Natural killer cell (primary cell): Measurements from ENCODE around the gene LPO. TPM values are rescaled to one million over a fixed set of nuclear protein-coding genes. Genes with fewer than 3 reads are reported as not detected.

ENCODE experiments used
- ATAC-seq, 3 donors: fragments of 150-1000 bp in 2 of 3; fragments of 200-7000 bp in 1 of 3; cut with Tn5 transposase; 1 replicate in 1 of 3; 2 replicates in 2 of 3; pipeline ENCODE4 v1.10.0; 2021; ENCODE audit warnings: mild to moderate bottlenecking in 2 of 3, moderate library complexity in 2 of 3
- DNase-seq, 2 donors: peaks; one replicate each; pipeline versions ENCODE4 v3.0.0 to v3.0.0-alpha.2; 2013 to 2021; ENCODE audit warnings: mixed read lengths in 1 of 2
- H3K27ac ChIP-seq: one replicate; pipeline ENCODE4 v1.5.1; 2013; ENCODE audit warnings: mild to moderate bottlenecking, low read length
- H3K27me3 ChIP-seq: one replicate; pipeline ENCODE4 v1.6.1; 2013; ENCODE audit warnings: low read length; ENCODE audit not compliant: control insufficient read depth, insufficient read depth
- H3K36me3 ChIP-seq: one replicate; pipeline ENCODE4 v1.6.1; 2013; ENCODE audit warnings: low read length; ENCODE audit not compliant: control insufficient read depth, insufficient read depth
- H3K4me1 ChIP-seq: one replicate; pipeline ENCODE4 v1.6.1; 2013; ENCODE audit warnings: low read length; ENCODE audit not compliant: control insufficient read depth, insufficient read depth
- H3K4me3 ChIP-seq: one replicate; pipeline ENCODE4 v1.5.1; 2013; ENCODE audit warnings: low read length
- H3K9me3 ChIP-seq: one replicate; pipeline ENCODE4 v1.6.1; 2013; ENCODE audit warnings: low read length; ENCODE audit not compliant: control insufficient read depth, insufficient read depth
- H3K27ac Mint-ChIP-seq, 2 donors: one replicate each; pipeline ENCODE4 v1.8.0; 2022; ENCODE audit warnings: mild to moderate bottlenecking in 2 of 2, mixed read lengths in 2 of 2, moderate library complexity in 1 of 2
- H3K27me3 Mint-ChIP-seq, 2 donors: one replicate each; pipeline ENCODE4 v1.8.0; 2022; ENCODE audit warnings: low read depth in 2 of 2, mixed read lengths in 2 of 2
- H3K36me3 Mint-ChIP-seq: one replicate; pipeline ENCODE4 v1.8.0; 2022; ENCODE audit warnings: mixed read lengths
- H3K4me1 Mint-ChIP-seq, 2 donors: one replicate each; pipeline ENCODE4 v1.8.0; 2022; ENCODE audit warnings: mixed read lengths in 2 of 2
- H3K4me3 Mint-ChIP-seq: one replicate; pipeline ENCODE4 v1.8.0; 2022; ENCODE audit warnings: mild to moderate bottlenecking, moderate library complexity, mixed read lengths
- H3K9me3 Mint-ChIP-seq, 2 donors: one replicate each; pipeline ENCODE4 v1.8.0; 2022; ENCODE audit warnings: mixed read lengths in 2 of 2
- WGBS: methylation state at CpG from one replicate; pipeline ENCODE4 v1.1.7; 2013; ENCODE audit warnings: missing lambda C conversion rate; ENCODE audit not compliant: insufficient coverage; 5-methylcytosine and 5-hydroxymethylcytosine counted together
- intact Hi-C: fragments of 100-400 bp; cut with micrococcal nuclease; formaldehyde crosslinking; loops from one replicate; pipeline ENCODE4 v1.14.2; 2022
- total RNA-seq, 4 donors: library from RNA; stranded (reverse); fragments of 120-200 nt in 1 of 4; gene quantifications; one replicate each; pipeline versions ENCODE4 v1.2.3 to v1.2.4, GENCODE V29; 2013 to 2022
- TF ChIP-seq, protein P1 (sequence below): fragments of 200-600 bp; IDR thresholded peaks from one replicate; pipeline ENCODE4 v1.8.0; 2022; ENCODE audit warnings: antibody characterized with exemption

The LPO gene
- total RNA-seq, 3 donors from 2014 or later (not counting 1 experiment from before 2014, with no cell fraction given): not detected

DNA sequence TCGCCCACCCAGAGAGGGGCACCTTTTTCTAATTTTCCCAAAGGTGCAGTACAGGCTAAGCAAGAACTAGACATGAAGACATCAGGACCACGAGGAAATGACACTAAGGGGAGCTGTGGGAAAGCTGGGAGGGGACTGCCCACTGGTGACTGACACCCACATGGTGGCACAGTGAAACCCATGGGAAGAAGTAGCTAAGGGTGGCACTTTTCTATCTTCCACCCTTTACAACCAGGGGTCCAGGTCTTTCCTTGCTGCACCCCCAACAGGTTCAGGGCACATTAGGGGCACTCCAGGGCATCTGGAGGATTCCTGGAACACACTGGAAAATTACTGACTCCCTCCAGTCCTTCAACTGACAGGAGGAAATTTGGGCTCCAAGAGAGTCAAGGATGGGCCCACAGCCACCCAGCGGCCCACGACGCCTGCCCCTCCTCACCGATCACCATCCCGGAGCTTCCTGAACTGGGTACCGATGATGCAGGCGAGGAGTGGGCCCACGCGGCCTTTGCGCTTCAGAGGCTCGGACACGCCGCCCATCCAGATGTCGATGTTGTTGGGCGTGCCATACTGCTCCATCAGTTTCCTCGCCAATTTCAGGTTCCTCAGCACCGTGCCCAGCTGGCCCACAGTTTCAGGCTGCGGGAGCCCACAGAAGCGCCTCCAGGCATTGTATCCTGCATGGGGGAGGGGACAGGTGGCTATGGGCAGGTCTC is 33.0 kb downstream of the LPO start:
- ATAC-seq (no peak), DNase-seq (no peak)
- 93% methylated on average over 21 of the region's 21 CpGs for WGBS
- H3K4me1 ChIP-seq: no peaks in the 10 kb centered on the region
- intact Hi-C loops: no loop called here
- H3K4me3 ChIP-seq: no peak overlapping the region
- no peak overlapping the region for H3K27ac ChIP-seq
- H3K36me3 Mint-ChIP-seq: no peaks in the 10 kb centered on the region
- no peaks in the 10 kb centered on the region for H3K36me3 ChIP-seq
- no peaks in the 10 kb centered on the region for H3K9me3 Mint-ChIP-seq
- no peaks in the 10 kb centered on the region for H3K27me3 ChIP-seq
- H3K27ac Mint-ChIP-seq: no peak overlapping the region
- no peaks in the 10 kb centered on the region for H3K9me3 ChIP-seq
- TF ChIP-seq, protein P1, sequence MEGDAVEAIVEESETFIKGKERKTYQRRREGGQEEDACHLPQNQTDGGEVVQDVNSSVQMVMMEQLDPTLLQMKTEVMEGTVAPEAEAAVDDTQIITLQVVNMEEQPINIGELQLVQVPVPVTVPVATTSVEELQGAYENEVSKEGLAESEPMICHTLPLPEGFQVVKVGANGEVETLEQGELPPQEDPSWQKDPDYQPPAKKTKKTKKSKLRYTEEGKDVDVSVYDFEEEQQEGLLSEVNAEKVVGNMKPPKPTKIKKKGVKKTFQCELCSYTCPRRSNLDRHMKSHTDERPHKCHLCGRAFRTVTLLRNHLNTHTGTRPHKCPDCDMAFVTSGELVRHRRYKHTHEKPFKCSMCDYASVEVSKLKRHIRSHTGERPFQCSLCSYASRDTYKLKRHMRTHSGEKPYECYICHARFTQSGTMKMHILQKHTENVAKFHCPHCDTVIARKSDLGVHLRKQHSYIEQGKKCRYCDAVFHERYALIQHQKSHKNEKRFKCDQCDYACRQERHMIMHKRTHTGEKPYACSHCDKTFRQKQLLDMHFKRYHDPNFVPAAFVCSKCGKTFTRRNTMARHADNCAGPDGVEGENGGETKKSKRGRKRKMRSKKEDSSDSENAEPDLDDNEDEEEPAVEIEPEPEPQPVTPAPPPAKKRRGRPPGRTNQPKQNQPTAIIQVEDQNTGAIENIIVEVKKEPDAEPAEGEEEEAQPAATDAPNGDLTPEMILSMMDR: no peak
- no peaks in the 10 kb centered on the region for H3K4me1 Mint-ChIP-seq
- no peak overlapping the region for H3K4me3 Mint-ChIP-seq
- H3K27me3 Mint-ChIP-seq: no peaks in the 10 kb centered on the region

DNA sequence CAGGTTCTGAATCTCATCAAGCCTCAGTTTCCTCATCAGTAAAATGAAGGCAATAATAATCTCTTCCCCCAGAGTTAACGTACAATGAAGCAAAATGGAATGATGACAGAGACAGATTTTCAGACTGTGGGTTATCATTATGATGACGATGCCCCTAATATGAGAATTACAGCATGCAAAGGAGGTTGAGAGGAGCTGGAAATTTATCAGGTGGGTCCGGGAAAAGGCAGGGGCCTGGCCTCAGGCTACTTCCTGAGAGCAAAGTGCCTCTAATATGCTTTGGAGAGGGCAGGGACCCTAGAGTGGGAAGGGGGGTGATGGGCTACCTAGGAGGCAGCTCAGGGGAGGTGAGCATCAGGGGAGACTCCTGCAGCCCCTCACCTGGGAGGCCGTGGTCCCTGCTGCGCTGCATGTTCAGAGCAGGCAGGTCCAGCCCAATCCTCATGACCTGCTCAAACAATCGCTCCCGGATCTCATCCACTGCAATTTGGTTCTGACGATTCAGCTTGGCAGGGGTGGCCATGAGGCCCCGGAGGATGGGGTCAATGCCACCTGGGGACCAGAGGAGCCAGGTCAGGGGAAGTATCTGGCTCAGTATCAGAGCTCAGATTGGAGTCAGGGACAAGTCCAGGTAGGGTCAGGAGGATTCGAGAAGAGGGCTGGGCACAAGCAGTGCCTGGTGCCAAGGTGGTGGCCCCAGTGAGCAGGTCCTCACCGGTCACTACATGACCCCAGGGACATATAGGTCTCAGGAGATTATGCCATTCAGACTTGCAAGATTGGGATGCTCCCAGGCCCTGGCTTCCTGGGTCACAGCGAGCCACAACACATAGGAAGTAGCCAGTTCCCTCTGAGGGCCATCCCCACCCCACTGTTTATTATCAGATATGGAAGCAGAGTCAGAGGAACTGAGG is 34.2 kb downstream of the LPO start:
- H3K4me3 ChIP-seq: no peak overlapping the region
- H3K9me3 ChIP-seq: no peaks in the 10 kb centered on the region
- DNase-seq: no peak
- Mint-ChIP-seq H3K4me1 (peaks cover 0 to 2% of the 10 kb centered on the region in 2 donors), H3K27me3 (no peaks in the 10 kb centered on the region), H3K27ac (no peak overlapping the region), H3K36me3 (no peaks in the 10 kb centered on the region), H3K9me3 (no peaks in the 10 kb centered on the region), H3K4me3 (no peak overlapping the region)
- no peaks in the 10 kb centered on the region for H3K36me3 ChIP-seq
- intact Hi-C loops: no loop called here
- no peak for ATAC-seq
- H3K4me1 ChIP-seq: no peaks in the 10 kb centered on the region
- H3K27ac ChIP-seq: no peak overlapping the region
- WGBS: 91% methylated on average over 12 of the region's 12 CpGs
- no peaks in the 10 kb centered on the region for H3K27me3 ChIP-seq
- TF ChIP-seq, protein P1: no peak

- Histone ChIP-seq H3K27me3 (no peaks in the 10 kb centered on the region), H3K9me3 (no peaks in the 10 kb centered on the region), H3K4me1 (no peaks in the 10 kb centered on the region), H3K36me3 (no peaks in the 10 kb centered on the region), H3K4me3 (no peak overlapping the region), H3K27ac (no peak overlapping the region)
- intact Hi-C loops: no loop called here
- WGBS: 76% methylated on average over 15 of the region's 15 CpGs
- DNase-seq (no peak), ATAC-seq (no peak)
- Mint-ChIP-seq H3K4me1 (peaks cover 0 to 5% of the 10 kb centered on the region in 2 donors), H3K4me3 (no peak overlapping the region), H3K27ac (no peak overlapping the region), H3K36me3 (no peaks in the 10 kb centered on the region), H3K27me3 (peaks cover 0 to 7% of the 10 kb centered on the region in 2 donors), H3K9me3 (no peaks in the 10 kb centered on the region)
- TF ChIP-seq, protein P1: no peak
Measured at GRCh38 chr17:58273453-58274104, 35.2 kb downstream of the LPO start.
